DMS153 treated with DMSO at 0.1 percent for 48 hours (cell line): Measurements from ENCODE around the gene NUP153.
"Not testable (repeated sequence)": the region's sequence is repeated elsewhere in the genome, so short reads cannot be mapped to it uniquely, and the experiment has no call there.

ENCODE experiments used
- DNase-seq: peaks from one replicate; lab custom pipeline; 2025; ENCODE audit not compliant: unreplicated experiment; lab: John Stamatoyannopoulos, UW

Gene NUP153

DNA sequence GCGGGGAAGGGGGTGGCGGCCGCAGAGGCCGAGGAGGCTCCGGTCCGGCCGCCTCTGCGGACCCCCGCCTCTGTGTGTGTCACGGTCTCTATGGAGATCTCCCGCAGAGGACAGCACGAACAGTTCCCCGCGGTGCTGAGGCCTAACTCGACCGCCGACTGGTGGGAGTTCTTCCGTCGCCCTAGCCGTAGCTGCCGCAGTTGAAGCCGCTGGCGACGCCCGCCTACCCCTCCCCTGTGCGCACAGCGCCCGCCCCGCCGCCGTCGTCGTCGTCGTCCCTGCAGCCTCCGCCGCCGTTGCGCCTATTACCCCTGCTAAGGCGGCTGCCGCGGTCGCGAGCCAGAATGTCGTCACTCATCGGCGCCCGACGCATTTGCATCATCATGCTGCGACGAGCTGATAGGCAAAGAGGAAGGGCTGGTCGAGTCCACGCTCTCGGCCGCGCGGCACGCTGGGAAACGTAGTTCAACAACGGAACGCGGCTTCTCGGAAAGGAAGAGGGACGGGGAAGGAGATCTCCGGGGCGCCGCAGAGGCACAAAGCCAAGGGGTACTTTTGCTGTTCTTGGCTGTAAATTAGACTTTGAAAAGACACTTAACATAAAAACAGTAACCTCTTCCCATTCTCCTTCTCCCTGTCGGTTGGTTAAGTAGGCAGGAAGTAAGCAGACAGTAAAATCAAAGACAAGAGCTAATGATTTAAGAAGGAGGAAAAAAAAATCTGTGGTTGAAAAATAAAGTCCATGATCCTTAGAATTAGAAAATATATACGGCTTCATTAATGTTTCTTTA lies at the start of gene NUP153:
TSS of gene NUP153 (minus strand) at position 346 of the 791 bp plus-strand sequence. CDS start 538 bp downstream, outside the sequence.
- DNase-seq: peak; percentile 93

DNA sequence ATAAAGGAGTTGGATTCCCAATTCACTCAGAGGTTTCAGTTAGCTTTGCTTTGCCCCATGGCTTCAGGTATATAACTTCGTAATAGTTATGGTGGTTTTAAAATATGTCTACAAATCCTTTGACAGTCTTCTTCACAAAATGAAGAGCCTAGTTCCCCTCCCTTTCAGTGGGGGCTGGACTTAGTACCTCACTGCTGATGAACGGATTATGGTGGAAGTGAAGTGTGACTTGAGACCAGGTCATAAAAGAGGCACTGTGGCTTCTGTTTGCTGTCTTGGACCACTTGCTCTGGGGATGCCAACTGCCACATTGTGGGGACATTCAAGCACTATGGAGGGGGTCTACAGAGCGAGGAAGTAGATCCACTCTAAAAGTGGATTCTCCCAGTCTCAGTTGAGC lies 47.5 kb upstream of the NUP153 start:
- no peak for DNase-seq

DNA sequence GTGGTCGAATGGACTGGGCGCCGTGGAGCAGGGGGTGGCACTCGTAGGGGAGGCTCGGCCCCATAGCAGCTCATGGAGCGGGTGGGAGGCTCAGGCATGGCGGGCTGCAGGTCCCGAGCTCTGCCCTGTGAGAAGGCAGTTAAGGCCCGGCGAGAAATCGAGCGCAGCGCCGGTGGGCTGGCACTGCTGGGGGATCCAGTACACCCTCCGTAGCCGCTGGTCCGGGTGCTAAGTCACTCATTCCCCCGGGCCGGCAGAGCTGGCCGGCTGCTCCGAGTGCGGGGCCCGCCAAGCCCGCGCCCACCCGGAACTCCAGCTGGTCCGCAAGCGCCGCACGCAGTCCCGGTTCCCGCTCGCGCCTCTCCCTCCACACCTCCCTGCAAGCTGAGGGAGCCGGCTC lies 38.6 kb upstream of the NUP153 start:
- not testable (repeated sequence) for DNase-seq

DNA sequence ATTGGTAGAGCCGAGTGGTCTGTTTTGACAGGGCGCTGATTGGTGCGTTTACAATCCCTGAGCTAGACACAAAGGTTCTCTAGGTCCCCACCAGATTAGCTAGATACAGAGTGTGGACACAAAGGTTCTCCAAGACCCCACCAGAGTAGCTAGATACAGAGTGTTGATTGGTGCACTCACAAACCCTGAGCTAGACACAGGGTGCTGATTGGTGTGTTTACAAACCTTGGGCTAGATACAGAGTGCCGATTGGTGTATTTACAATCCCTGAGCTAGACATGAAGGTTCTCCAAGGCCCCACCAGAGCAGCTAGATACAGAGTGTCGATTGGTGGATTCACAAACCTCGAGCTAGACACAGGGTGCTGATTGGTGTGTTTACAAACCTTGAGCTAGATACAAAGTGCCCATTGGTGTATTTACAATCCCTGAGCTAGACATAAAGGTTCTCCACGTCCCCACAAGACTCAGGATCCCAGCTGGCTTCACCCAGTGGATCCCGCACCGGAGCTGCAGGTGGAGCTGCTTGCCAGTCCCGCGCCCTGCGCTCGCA lies 38.1 kb upstream of the NUP153 start:
- DNase-seq: not testable (repeated sequence)

DNA sequence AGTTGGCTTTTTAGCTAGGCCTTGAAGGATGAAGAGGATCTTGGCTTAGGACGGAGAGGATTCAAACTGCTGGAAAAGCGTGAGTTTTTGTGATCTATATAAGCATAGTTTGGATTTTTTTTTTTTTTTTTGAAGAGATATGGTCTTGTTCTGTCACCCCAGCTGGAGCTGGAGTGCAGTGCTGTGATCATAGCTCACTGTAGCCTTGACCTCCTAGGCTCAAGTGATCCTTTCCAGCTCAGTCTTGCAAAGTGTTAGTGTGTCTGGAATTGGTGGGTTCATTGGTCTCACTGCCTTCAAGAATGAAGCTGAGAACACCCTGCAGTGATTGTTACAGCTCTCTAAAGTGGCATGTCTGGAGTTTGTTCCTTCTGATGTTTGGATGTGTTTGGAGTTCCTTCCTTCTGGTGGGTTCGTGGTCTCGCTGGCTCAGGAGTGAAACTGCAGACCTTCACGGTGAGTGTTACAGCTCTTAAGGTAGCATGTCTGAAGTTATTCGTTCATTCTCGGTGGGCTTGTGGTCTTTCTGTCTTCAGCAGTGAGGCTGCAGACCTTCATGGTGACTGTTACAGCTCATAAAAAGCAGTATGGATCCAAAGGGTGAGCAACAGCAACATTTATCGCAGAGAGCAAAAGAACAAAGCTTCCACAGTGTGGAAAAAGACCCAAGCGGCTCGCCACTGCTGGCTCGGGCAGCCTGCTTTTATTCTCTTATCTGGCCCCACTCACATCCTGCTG lies 37.5 kb upstream of the NUP153 start:
- DNase-seq: no peak

DNA sequence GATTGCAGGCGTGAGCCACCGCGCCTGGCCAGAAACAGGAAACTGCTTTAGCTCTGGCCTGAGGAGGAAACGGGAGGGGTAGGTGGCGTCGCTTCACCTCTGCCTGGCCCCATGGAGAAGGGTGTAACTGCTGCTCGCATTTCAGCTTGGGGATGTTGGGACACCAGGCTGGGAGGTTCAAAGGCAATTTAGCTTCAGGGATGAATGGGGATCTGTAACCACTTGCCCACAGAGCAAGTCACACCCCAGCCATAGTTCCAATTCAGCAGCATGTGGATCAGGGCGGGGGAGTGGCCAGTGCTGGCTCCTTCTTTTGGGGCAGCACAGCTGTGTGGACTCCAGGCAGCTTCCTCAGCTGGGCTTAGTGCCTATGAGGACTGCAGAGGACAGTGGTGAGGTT lies 34.8 kb upstream of the NUP153 start:
- no peak for DNase-seq

DNA sequence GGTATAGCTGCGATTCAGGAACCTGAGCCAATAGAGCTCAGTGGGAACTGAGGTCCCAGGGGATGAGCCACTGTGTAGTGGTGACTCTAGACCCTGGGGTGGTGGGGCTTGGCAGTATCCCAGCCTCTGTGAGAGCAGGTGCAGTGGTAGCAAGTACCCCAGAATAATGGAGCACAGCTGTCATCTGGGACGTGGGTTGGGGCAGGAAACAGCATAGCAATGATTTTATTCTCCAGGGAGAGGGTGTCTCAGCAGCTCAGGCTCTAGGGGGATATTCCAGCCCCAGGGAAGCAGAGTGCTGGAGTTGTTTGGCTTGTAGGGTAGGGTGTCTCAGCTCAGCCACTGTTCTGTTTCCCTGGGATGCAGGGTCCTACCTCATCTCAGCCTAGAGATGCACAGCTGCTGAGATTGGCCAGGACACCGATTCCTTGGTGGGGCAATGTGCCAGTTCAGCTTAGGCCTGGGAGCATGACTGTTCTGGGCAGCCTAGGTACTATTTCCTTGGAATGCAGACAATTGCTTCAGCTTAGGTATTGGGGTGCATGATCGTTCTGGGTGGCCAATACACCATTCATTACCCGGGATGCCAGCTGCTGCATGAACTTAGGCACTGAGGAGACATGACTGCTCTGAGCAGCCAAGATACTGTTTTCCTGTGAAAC lies 34.0 kb upstream of the NUP153 start:
- no peak for DNase-seq

DNA sequence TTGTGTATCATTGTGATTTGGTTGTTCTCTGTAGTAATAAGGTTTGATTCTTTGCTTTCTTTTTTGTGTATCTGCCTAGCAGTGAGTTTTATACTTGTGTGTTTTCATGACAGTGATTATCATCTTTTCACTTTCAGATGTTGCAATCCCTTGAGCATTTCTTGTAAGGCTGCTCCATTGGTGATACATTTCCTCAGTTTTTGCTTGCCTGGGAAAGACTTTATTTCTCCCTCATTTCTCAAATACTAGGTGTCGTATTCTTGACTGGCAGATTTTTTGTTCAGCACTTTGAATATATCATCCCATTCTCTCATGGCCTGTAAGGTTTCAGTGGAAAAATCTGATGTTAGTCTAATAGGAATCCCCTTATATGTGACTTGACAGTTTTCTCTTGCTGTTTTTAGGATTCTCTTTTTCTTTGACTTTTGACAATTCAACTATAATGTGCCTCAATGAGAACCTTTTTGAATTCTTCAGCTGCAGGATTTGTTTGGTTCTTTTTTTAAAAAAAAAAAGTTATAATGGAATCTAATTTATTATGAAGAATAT lies 31.1 kb upstream of the NUP153 start:
- DNase-seq: no peak

DNA sequence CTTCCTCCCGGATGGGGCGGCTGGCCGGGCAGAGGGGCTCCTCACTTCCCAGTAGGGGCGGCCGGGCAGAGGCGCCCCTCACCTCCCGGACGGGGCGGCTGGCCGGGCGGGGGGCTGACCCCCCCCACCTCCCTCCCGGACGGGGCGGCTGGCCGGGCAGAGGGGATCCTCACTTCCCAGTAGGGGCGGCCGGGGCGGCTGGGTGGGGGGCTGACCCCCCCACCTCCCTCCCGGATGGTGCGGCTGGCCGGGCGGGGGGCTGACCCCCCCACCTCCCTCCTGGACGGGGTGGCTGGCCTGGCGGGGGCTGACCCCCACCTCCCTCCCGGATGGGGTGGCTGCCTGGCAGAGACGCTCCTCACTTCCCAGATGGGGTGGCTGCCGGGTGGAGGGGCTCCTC lies 28.6 kb upstream of the NUP153 start:
- DNase-seq: not testable (repeated sequence)

DNA sequence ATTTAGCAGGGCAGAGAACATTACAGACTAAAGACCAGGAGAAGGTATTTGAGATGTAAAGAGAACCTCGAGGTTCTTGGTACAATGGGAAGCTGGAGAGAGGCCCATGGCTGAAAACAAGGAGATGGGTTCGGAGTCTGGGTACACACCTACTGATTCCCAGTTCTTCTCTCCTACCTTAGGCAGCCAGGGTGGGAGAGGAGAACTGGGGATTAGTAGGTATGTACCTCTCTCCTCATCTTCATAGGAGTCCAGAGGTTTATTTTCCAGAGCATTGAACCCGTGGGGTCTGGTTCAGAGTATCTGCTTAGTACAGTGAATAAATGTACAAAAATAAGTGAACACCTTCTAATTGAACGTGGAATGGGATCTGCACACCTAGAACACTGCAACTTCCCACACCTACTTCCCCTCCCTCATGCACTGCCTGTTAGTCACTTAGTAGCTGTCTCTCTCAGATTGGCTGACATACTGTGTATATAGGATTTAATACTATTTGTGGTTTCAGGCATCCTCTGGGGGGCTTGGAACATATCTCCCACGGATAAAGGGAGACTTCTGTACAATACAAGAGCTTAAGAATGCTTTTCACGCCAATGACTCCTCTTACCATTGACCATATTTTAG lies 23.5 kb upstream of the NUP153 start:
- DNase-seq: no peak

DNA sequence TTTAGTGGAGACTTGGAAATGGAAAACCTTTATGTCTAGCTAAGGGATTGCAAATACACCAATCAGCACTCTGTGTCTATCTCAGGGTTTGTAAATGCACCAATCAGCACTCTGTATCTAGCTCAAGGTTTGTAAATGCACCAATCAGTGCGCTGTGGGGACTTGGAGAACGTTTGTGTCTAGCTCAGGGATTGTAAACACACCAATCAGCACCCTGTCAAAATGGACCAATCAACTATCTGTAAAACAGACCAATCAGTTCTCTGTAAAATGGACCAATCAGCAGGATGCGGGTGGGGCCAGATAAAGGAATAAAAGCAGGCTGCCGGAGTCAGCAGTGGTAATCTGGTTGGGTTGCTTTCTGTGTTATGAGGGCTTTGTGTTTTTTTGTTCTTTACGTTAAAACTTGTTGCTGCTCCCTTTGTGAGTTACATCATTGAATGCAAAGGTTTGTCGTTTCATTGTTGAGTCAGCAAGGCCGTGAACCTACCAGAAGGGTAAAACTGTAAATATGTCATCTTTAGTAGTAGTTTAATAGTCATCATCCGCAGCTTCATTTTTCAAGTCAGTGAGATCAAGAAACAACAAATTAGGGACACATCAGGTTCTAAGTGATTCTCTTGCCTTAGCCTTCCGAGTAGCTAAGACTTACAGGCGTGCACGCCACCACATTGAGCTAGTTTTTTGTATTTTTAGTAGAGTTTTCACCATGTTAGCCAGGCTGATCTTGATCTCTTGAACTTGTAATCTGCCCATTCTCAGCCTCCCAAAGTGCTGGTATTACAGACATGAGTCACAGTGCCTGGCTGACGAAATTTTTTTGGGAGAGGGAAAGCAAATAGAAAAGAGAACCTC lies 22.7 kb upstream of the NUP153 start:
- no peak for DNase-seq

DNA sequence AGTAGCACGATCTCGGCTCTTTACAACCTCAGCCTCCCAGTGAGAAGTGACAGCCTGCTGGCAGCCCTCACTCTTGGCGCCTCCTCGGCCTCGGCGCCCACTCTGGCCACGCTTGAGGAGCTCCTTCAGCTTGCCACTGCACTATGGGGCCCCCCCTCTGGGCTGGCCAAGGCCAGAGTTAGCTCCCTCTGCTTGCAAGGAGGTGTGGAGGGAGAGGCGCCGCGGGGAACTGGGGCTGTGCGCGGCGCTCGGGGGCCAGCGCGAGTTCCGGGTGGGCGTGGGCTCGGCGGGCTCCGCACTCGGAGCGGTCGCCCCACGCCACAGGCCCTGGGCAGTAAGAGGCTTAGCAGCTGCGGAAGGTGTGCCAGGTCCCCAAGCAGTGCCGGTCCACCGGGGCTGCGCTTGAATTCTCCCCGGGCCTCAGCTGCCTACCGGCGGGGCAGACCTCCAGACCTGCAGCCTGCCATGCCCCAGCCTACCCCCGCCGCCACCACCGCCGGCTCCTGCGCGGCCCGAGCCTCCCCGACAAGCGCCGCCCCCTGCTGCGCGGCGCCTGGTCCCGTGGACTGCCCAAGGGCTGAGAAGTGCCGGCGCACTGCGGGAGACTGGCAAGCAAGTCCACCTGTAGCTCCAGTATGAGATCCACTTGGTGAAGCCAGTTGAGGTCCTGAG lies 22.0 kb upstream of the NUP153 start:
- DNase-seq: no peak

DNA sequence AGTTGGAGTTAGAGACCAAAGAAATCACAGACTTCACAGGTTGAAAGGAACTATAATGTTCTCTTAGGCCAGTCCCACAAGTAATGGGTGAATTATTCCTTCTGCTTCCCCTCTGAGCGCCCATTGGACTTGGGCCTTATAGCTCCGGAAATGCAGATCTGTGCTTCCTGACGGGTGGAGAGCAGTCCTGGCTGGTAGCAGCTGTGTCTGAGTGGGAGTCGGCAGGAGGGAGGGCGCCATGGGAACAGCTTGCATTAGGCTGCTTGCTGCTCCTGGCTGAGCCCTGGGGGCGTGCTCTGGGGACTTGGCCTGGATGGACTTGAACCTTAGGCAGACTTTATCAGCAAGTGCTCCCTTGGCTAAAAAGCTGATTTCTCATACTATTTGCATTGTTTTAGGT lies 18.4 kb upstream of the NUP153 start:
- DNase-seq: no peak

DNA sequence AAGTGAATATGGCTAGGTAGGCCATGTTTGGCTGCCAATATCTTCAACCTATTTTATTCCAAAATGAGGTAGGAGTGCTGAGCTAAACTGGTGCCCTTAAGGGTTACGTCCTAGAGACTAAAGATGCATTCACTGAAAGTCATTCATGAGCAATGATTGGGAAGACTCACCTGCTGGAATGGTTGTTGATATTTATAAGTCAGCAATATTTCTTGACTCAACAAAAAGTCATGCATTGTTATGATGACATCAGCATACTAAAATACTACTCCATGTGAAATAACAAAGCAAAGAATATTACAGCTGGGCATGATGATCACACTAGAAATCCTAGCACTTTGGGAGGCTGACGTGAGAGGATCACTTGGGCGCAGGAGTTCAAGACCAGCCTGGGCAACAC lies 17.6 kb upstream of the NUP153 start:
- DNase-seq: no peak

DNA sequence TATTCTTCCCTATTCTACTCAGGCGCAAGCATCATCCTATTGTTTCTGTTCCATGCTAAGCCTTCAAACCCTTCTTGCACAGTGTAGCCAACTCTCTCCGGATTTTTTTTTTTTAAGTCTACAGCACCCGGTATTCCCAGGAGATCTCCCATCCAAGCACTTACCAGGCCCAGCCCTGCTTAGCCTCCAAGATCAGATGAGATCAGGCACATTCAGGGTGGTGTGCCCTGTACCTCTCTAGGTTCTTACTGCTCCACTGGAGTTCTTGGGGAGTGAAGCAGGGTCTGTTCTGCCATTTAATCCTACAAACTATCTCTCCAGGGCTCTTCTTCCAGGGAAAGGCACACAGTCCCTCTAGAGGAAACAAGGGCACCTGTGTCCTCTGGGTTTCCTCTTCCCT lies 14.9 kb upstream of the NUP153 start:
- no peak for DNase-seq

DNA sequence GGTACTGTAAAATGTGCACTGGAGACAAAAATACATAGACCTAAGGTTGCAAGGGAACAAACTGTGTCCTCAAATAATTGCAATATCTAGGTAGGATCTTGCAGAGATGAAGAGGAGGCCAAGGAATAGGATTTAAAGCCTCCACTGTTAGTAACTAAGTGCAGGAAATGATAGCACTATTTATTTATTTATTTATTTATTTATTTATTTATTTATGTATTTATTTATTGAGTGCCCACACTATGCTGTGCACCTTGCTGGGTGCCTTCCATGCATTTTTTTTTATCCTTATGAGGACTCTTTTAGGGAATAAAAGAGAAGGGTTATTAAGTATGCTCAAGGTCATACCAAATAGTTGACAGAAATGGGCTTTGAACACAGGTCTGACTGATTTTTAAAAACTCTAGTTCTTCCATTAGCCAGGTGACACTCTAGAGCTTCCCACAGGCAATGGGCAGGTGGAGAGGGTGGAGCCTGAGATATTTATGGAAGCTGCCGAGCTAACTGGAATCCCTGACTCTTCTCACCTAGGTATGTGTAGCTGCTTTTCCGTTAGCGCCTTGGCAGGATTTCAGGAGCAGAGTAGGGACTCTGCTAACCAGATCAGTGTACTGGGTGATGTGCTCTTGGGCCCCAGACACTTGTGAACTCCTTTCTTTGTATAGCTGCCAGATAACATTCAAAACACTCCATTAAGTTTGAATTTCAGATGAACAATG lies 12.8 kb upstream of the NUP153 start:
- no peak for DNase-seq

DNA sequence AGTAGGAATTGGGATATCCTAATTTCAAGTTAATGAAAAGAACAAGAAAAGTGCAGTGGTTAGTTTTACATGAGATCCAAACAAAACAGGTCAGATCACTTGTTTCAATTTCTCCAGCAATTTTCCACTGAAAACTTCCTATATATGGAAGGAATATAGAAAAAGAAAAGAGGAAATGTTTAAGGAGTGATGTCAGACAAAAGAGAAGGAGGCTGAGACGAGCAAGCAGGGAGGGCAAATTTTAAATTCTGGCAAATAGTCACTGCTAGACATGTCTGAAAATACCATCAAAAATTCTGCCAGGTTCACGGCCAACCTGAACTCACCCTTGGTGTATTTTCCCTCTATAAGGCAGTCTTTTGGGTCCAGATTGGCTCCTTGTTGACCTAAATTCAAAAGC lies 9.5 kb upstream of the NUP153 start:
- DNase-seq: no peak

DNA sequence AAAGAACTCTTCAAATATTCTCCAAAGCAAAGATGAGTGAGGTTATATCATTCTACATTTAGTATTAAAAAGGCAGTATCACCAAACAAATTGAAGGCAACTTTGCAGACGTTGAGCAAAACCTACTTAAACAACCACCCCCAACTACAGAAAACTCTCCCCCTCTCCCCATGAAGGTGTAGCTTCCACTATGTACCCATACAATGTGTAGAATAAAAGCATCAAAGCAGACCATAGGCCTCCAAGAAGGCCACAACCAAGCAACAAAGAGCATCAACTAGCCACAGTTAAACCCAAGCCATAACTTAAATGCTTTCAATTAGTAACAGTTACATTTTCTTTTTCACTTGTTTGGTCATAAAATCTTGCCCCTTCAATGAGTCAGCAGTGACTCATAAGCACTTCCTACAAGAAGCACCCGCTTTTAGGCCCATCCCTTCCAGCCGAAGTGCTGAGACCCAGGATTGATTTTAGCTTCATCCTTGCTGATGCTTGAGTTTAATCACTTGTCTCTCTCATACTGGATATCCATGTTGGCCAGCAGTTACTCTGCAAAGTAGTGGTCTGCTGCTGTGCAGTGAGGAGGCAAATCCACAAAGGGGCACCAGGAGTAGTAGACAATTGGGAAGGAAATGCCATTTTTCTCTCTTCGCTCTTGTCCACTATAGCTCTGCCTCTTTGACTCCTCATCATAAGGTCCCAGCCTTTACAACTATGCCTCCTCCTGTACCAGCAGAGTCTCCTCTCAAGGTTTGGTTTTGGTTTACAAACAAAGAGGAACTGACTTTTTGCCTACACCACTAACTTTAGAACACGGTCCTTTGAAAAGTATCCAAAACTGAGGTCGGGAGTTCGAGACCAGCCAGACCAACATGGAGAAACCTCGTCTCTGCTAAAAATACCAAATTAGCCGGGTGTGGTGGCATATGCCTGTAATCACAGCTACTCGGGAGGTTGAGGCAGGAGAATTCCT lies 8.4 kb upstream of the NUP153 start:
- no peak for DNase-seq
